ENCODE measurements around the gene HS6ST3.

GRCh38 chr13:96342852-96343465 lies 253.1 kb downstream of the HS6ST3 start:
- TF ChIP-seq, protein P1, sequence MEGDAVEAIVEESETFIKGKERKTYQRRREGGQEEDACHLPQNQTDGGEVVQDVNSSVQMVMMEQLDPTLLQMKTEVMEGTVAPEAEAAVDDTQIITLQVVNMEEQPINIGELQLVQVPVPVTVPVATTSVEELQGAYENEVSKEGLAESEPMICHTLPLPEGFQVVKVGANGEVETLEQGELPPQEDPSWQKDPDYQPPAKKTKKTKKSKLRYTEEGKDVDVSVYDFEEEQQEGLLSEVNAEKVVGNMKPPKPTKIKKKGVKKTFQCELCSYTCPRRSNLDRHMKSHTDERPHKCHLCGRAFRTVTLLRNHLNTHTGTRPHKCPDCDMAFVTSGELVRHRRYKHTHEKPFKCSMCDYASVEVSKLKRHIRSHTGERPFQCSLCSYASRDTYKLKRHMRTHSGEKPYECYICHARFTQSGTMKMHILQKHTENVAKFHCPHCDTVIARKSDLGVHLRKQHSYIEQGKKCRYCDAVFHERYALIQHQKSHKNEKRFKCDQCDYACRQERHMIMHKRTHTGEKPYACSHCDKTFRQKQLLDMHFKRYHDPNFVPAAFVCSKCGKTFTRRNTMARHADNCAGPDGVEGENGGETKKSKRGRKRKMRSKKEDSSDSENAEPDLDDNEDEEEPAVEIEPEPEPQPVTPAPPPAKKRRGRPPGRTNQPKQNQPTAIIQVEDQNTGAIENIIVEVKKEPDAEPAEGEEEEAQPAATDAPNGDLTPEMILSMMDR (IDR thresholded peaks at IDR 0.05) = no peak
- TF ChIP-seq POLR2A (IDR thresholded peaks at IDR 0.05) = no peak

Measured in adrenal gland (tissue), 5 donors.